GM19238 (cell line): ENCODE measurements around the gene SAMMSON.

Experiments
- DNase-seq: peaks from one replicate; pipeline ENCODE4 v3.0.0; 2011; ENCODE audit warnings: low spot score; ENCODE audit not compliant: insufficient read length

SAMMSON gene

DNA sequence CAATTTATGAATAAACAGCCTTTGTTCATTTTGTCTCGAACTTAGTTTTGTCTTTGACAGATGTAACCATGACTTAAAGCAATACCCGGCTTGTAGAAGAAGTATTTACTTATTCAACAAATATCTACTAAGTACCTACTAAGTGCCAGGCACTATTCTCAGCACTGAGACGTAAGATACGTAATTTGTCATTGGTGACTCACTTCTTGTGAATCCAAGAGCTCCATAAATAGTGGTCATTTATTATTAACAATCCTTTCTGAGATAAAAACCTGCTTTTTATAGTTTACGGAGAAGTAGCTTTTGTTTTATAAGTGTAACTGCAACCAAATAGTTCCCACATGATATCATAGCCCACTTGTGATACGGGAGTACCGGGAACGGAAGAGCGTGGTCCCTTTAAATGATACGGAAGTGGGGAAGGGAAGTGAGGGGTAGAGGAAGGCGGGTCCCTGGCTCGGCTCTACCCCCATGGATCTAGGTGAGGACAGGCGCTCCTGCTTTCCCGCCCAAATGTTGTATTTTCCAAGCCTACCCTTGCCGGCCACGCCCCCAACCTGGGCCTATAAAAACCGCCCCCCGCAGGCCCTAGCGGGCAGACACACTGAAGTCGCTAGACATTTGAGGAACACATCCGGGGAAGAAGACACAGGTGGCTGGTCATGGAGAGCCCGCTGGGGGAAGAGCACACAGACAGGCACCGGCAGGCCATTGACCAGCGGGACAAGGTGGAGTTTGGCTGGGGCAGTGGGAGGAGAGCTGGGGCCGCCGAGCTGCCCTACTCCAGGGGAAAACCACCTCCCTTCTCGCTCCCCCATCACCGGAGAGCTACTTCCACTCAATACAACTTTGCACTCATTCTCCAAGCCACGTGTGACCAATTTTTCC, at the start of gene SAMMSON:
Gene SAMMSON (plus strand): TSS at position 594 of the 888 bp plus-strand sequence.
- DNase-seq, result no peak

DNA sequence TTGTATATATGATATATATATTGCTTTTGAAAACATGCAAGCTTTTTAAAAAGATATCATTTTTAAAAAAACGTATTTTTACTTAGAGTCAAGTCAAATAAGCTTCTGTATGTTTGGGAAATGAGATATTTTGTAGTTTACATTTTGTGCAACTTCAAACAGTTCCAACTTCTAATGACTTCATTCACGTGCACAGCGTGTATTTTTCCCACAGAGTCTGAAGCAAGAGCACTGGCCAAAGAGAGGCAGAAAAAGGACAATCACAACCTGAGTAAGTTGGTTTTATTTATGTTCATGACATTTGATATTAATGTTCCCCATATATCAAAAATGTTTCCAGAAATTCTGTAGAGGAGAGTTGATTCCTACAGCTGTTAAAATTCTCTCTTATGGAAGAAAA, 47.9 kb upstream of the SAMMSON start:
- DNase-seq, result no peak

DNA sequence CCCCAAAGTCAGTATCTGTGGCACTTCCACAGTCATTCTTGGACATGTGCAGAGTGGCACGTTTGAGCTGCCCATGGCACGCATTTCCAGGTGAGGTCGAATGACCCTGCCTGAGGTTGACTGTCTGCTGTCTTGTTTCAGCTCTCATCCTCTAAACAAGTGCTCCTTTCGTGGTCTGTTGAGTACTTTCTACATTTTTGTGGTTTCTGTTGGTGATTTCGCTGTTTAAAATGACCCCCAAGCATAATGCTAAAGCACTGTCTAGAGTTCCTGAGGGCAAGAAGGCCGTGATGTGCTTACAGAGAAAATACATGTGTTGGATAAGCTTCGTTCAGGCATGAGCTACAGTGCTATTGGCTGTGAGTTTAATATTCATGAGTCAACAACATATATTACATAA, 40.0 kb upstream of the SAMMSON start:
- no peak for DNase-seq

DNA sequence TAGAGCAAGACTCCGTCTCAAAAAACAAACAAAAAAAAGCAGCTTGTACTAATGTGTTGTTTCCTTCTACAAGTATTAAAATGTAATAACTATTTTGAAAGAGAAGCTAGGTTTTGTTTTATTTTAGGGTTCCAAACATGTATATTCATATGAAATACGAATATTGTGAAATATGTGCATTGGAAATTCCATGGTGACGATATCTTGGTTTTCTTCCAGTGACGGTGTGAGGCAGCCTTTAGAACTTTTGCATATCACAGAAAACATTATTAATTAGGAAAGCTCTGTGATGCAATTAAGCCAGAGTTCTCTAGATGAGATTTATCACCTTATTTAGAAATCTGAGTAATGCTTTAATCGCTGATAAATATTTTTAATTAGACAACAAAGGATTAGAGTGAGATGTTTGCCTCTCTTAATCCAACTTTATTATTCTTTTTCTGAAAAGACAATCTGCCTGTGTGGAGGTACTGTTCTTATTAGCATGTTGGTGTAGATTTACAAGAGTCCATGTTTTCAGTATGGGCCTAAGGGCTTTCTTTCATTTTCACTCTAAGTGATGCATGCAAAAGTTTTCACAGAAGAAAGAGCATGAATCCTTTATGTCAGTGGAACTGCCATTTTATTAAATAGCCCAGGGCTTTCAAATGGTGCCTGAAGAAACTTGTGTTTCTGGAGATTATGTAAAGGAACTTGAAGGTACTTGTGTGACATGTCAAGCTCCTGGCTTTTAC, 37.7 kb upstream of the SAMMSON start:
- DNase-seq, result no peak

DNA sequence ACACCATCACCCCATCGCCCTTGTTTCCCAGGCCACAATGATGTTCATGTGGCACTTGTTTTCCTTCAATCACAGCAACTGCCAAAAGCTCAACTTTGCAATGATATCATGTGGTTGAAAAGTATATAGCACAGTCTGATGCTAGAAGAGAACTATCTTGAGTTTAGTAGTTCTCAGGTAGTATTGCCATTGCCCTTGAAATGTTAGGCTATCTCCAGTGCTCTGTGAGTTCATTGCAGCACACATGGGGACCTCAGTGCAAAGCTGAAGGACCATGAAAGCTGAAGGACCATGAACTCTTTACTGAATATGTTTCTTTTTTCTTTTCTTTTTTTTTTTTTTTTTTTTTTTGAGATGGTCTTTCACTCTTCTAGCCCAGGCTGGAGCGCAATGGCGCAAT, 35.9 kb upstream of the SAMMSON start:
- DNase-seq, result no peak

DNA sequence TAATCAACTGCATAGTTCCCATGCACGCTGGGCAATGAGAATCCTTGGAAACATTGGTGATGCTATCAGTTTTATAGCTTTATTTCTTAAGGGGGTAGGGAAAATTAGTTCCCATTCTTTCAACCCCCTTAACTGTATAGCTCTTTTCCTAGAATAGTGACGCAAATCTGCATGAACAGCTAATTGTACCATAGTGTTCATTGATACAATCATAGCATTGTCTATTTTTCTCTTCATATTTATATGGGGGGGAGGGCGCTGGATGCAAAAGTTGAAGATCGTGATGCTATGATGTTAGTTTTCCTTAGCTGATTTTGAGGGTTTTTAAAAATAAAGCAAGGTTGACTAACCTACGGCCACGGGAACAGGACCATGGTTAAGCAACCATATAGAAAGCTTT, 32.4 kb upstream of the SAMMSON start:
- DNase-seq, result no peak

DNA sequence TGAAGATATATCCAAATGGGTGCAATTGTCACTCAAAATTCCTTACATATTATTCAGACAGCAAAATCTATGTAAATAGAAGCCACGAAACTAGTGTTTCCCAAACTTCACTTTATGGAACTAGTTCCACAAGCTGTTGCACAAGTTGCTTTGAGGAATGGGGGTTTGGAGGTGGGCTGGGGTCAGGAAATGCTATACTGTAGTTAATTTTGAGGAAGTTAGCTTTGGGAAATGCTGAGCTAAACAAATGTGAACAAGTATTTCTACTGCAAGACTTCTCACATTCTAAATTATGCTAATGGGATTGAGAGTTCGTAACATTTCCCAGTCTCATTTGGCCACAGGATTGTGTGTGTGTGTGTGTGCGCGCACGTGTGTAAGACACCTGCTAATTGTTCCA, 28.7 kb upstream of the SAMMSON start:
- no peak for DNase-seq

DNA sequence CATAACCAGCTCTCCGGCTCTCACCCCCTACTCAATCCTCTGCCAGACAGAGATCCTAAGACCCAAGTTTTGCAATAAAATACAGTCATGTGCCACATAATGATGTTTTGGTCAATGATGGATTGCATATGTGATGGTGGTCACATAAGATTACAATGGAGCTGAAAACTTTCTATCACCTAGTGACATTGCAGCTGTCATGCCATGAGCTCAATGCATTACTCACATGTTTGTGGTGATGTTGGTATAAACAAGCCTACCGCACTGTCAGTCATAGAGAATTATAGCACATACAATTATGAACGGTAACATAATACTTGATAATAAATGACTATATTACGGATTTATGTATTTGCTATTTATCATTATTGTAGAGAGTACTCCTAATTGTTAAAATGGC, 26.9 kb upstream of the SAMMSON start:
- DNase-seq, result no peak

DNA sequence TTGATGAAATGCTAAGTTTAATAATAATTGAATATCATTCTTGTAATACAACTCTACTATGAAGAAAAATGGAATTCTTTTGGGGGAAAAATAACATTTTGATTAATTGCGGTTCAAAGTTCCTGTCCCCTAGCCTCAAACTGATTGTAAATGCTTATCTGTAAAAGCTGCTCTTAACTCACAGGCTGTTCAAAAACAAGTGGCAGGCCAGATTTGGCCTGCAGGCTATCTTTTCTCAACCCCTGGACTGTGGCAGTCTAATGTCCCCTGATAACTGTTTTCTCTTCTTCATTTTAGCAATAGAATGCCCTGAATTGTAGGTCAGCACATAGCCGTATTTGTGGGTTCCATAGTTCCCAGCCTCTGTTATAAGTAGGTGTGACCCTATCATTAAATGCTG, 23.5 kb upstream of the SAMMSON start:
- DNase-seq, result no peak

DNA sequence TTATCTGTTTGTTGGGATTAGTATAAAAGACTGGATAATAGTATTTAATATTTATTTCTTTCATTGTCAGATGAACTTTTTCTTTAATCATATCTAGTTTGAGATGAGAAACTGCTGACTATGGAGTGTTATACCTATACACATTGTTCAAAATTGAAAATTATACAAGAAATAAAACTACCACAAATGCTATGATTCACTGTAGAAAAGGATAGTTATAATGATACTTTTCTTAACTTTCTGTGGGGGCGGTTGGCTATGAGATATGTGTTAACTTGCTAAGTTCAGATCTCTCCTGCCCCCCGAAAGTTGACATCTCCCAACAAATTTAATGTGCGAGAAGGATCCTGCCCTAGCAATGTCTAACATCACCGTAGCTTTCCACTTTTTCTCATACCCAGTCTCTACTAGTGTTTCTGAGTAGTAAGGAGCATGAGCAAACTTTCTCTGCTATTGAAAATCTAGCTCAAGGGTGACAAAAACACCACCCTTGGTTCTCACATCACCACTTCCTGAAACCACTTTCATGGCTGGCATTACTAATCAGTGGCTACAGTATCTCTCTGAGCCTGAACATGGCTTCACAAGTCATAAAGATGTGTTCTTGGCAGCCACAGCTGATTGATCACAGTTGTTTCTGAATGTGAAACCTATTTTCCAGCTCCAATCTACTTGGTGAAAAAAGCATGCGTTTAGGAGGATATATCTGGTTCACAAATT, 15.8 kb upstream of the SAMMSON start:
- no peak for DNase-seq

DNA sequence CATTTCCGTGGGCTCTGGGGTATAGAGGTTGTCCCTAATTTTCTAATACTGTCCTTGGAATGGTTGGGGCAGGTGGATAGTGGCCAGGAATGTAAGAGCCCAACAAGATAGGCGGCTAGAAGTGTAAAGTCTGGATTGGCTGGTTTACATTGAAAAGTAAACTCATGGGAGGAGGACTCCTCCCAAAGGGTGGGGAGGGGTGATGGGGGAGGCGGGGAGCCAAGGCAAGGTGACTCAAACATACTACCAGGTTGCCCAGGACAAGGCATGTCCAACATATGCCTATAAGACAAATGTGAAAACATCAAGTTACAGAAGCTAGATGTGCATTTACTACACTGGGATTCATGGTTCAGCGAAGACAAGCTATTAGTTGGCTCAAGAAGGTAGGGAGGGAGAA, 14.3 kb upstream of the SAMMSON start:
- DNase-seq, result no peak

DNA sequence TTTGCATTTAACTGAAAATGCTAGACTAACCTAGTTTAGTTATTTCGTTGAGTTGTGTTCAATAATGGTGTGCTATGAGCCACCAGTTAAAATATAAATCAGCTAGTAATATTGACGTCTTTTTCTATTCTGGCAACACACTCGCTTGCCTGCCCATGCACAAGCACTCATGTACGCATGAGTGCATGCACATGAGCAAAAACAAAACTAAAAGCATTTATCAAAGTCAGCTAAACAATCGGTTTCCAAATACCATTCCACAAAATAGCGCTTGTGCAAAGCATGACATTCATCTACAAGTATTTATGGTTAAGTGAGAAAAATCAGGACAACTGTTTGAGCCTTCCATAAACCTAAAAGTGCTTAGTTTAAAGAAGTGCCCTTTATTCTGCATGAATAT, 13.1 kb upstream of the SAMMSON start:
- no peak for DNase-seq

DNA sequence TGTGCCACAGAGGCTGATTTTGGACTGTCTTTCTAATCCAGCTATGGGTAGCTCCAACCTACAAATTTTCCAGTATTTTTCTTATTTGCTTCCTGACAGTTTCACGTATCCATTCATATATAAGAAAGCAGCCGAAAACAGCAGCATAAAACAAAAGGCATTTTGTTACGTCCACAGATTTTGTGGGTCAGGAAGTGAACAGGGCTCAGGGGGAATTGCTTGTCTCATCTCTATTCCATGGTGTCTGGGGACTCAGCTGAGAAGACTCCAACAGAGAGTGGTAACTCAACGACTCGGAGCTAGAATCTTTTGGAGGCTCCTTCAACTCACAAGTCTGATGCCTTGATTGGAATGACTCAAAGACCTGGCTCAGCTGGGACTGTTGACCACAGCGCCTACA, 11.7 kb upstream of the SAMMSON start:
- no peak for DNase-seq

DNA sequence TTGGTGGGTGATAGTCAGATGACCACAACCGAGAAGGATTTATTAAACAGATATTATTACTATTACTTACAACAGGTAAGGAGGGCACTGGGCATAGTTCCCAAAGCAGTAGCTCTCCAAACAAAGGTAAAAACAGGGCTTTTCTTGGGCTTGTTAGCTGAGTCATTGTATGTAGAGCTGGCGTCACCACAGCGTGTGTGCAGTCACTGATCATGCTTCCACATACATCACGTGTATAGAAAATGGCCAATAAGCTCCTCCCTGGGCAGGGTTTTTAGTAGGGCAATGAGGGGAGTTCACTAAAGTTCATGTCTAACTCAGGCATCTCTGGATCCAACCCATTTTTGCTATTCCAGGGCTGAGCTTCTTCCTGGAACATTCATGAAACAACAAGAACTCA, 5.8 kb upstream of the SAMMSON start:
- DNase-seq, result no peak

DNA sequence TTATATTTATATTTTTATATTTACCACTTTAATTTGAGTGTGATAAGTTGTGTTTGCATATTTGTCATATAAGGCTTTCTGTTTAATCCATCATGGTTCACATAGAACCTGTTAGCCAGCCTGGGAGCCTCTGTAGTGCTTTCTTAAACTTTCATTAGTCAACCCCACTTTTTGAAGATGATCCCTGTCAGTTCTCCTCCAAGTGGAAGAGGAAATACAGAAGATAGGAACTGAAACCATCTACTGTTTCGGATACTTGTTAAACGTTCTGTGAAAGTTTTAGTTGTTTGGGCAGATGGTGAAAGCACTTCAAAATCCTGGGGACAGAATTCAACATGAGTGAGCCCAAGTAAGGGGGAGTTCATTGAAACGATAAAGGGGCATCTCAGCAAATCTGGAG, 4.6 kb upstream of the SAMMSON start:
- DNase-seq, result no peak

DNA sequence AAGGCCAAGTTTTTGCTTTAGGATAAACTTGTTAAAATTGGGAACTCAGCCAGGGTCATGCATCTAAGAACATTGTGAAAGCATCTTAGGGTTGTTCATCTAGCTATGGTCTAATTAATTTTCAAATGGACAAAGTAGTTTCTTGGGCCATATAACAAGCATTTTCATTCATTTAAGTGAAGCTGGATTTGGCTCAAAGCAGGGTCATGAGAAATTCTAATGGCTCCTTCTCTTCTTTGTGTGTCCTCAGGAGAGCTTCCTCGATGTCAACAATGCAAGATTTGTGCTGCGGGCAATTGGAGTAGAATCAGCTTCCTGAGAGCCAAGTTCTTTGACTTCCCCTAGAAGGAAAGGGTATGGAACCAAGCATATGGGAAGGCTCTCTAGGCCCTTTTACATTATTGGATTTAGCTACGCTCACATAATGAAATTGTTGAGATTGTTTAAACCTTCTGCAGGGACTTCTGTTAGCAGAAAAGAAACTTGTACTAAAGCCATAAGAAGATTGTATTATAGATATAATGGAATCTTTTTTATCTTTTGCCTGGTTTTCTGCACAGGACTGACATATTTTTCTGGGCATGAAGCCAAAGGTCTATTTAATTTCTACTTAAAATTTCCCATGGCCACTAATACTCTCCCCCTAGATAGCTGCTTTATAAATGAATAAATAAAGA, 1.8 kb upstream of the SAMMSON start:
- no peak for DNase-seq

DNA sequence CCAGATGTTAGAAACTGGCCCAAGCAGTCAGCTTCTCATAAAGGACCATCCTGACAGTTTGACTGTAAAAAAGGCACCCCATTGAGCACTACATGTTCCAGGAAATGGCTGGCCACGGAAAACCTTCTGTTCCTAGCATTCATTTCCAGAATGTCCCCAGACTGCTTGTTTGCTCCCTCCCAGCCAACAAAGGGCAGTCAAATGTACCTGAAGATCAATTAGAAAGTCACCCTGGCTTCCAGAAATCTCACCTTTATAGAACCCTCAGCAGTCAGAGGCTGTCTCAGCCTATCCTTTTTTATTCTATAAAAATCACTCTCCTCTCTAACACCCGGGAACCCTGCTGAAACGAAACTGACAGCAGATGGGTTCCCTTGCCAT, 784 bp upstream of the SAMMSON start:
- no peak for DNase-seq

DNA sequence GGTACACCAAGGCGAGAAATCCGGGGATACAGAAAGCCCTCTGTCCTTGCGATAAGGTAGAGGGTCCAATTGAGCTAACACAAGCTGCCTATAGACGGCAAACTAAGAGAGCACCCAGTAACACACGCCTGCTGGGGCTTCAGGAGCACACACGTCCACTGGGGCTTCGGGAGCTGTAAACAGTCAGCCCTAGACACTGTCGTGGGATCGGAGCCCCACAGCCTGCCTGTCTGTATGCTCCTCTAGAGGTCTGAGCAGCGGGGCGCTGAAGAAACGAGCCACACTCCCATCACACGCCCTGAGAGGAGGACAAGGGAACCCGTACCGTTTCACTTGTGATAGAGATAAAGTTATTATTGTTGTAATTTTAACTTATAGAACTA, 486 bp downstream of the SAMMSON start:
- no peak for DNase-seq

DNA sequence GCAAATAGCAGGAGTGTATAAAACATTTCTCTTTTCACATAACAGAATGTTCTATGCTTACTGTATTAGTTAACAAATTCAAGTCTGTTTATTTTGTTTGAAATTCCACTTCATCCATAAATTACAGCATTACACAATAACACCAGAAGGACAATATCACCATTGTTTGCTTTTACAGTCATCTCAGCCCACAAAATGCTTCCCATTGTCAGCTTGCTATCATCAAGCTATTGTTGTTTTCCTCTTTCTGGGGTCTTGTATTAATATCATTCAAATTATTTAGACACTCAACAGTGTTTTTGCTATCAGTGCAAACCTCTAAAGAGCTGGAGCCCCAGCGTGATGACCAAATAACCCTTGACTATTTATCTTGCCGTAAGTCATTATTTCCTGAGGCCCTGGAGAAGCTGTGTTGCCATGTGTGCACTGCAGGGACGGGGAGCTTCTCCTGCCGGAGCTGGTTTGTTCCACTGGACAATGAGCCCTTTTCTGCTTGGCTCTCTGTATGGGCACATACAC, 1.1 kb downstream of the SAMMSON start:
- DNase-seq, result no peak

DNA sequence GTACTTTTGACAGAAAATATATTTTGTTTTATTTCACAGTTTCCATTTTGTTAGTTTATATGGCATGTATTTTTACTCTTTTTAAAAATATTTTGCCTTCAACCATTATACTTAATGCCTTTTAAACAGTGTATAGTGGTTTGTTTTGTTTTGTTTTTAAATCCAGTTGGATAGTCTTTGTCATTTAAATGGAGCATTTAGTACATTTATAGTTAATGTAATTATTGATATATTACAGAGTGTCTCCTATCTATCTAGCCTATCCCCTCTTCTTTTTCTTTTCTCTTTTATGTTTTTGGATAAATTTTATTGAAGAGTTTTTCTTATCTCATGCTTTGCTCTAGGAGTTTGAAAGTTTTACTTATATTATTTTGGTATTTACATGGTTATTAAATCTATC, 3.6 kb downstream of the SAMMSON start:
- no peak for DNase-seq

DNA sequence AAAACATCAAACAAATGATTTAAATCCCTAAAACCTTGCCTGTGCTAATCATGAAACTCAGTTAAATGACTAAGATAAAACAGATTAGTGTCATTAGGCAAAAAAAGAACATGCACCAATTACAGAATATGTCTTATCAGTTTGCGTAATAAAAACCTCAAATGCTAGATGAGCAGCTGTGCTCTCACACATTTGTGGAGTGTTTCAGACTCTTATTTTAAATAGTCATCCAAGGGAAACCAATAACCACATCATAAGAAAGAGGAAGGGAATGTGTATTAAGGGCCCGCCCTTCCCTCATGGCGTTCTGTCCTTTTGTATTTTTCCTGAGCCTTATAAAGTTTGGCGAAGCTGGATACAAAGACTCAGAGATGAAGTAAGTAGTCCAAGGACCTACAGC, 6.6 kb downstream of the SAMMSON start:
- DNase-seq, result no peak

DNA sequence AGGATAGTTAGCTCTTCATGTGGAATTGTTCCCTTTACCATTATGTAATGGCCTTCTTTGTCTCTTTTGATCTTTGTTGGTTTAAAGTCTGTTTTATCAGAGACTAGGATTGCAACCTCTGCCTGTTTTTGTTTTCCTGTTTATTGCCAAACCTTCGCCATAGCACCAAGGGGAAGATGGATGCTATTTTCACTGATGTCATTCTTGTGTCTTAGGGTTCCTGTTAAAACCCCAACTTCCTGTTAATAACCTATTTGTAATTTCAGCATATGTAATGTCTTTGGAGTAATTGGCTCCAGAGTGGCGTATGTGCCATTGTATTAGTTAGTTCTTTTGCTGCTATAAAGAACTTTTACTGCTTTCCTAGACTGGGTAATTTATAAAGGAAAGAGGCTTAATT, 10.8 kb downstream of the SAMMSON start:
- no peak for DNase-seq
